HG03025 (cell line): ENCODE measurements around the gene NFU1.

ENCODE experiments used
- ATAC-seq: cut with Tn5 transposase; IDR thresholded peaks from one replicate; pipeline ENCODE4 v1.9.1; 2021; ENCODE audit warnings: mild to moderate bottlenecking, moderate library complexity; ENCODE audit not compliant: unreplicated experiment, low FRiP score

The NFU1 gene

GRCh38 chr2:69389271-69389670 is 48.0 kb downstream of the NFU1 start:
- no peak for ATAC-seq

GRCh38 chr2:69387770-69388481 is 49.3 kb downstream of the NFU1 start:
- ATAC-seq: no peak

GRCh38 chr2:69386789-69387734 is 50.2 kb downstream of the NFU1 start, which contains the start of gene GFPT1:
TSS of gene GFPT1 (minus strand) at chr2:69387227. CDS start at chr2:69387071, 156 bp downstream.
- ATAC-seq: peak; percentile 89

- no peak for ATAC-seq
These were observed 50.9 kb downstream of the NFU1 start for GRCh38 chr2:69386360-69386759.

GRCh38 chr2:69385443-69386151 is 51.6 kb downstream of the NFU1 start:
- no peak for ATAC-seq

- no peak for ATAC-seq
These were observed 52.6 kb downstream of the NFU1 start for GRCh38 chr2:69384618-69385081.

- no peak for ATAC-seq
These were observed 53.9 kb downstream of the NFU1 start for GRCh38 chr2:69383176-69383812.

GRCh38 chr2:69382547-69382946 is 54.7 kb downstream of the NFU1 start:
- no peak for ATAC-seq

GRCh38 chr2:69381337-69381737 is 55.9 kb downstream of the NFU1 start:
- no peak for ATAC-seq

GRCh38 chr2:69380072-69380917 is 56.9 kb downstream of the NFU1 start:
- ATAC-seq: no peak

GRCh38 chr2:69376403-69376802 is 60.8 kb downstream of the NFU1 start:
- ATAC-seq: no peak

GRCh38 chr2:69375494-69376353 is 61.5 kb downstream of the NFU1 start:
- no peak for ATAC-seq

GRCh38 chr2:69372767-69373166 is 64.5 kb downstream of the NFU1 start:
- ATAC-seq: no peak

- ATAC-seq: no peak
These were observed 67.4 kb downstream of the NFU1 start for GRCh38 chr2:69369802-69370201.

GRCh38 chr2:69368588-69368987 is 68.6 kb downstream of the NFU1 start:
- ATAC-seq: no peak

- ATAC-seq: no peak
These were observed 77.9 kb downstream of the NFU1 start for GRCh38 chr2:69359371-69359770.

- no peak for ATAC-seq
These were observed 78.3 kb downstream of the NFU1 start for GRCh38 chr2:69358914-69359313.

GRCh38 chr2:69356471-69356870 is 80.8 kb downstream of the NFU1 start:
- no peak for ATAC-seq
